ENCODE measurements around the gene PPIE. TPM values are rescaled to one million over a fixed set of nuclear protein-coding genes. Genes with fewer than 3 reads are reported as not detected.

PPIE gene
- total and polyA plus RNA-seq, 2 of the 13 experiments (the other 11 are each of a cell fraction or from before 2014, with no cell fraction given): 15.3 to 26.3 TPM

- TF ChIP-seq ZNF512 (CRISPR knock-in tag; IDR thresholded peaks at IDR 0.05) (no peak), AHR (CRISPR knock-in tag; IDR thresholded peaks at IDR 0.05) (no peak)
Measured at GRCh38 chr1:39779137-39779536, 40.5 kb downstream of the PPIE start (continued).

GRCh38 chr1:39779821-39780220 is 41.1 kb downstream of the PPIE start:
- H3K36me3 ChIP-seq (replicated peaks in 1 of 2; ENCODE audit: control insufficient read depth in 1 of 2, insufficient read depth in 2 of 2, low read length in 2 of 2): no peaks in the 10 kb centered on the region
- H3K9ac ChIP-seq (ENCODE audit: insufficient read depth, low read depth, low read length): no peak overlapping the region
- in situ Hi-C loops (cut with HindIII; ENCODE audit: extremely low pct_ligation_motif_present, low pct_unique_long_range_greater_than_20kb): no loop called here
- no peak overlapping the region for H3K27ac ChIP-seq (ENCODE audit: extremely low read length, insufficient read depth, low read length)
- 78% methylated on average over 5 of the region's 5 CpGs for WGBS (ENCODE audit: low lambda C conversion rate)
- H3K4me3 ChIP-seq (replicated peaks in 1 of 3; ENCODE audit: insufficient read depth in 1 of 3, low read depth in 2 of 3, low read length in 3 of 3): no peak overlapping the region
- intact Hi-C loops (cut with micrococcal nuclease; ENCODE audit: unreplicated experiment): no loop called here
- no peak overlapping the region for H2AFZ ChIP-seq (ENCODE audit: low read length)
- H3K79me2 ChIP-seq (ENCODE audit: insufficient read depth, low read length): no peaks in the 10 kb centered on the region
- H3K27me3 ChIP-seq (ENCODE audit: control insufficient read depth in 1 of 2, insufficient read depth in 2 of 2, low read length in 2 of 2): no peaks in the 10 kb centered on the region
- no peaks in the 10 kb centered on the region for H3K9me3 ChIP-seq (ENCODE audit: low read length)
- no peak for ATAC-seq
- ChIA-PET CTCF (ENCODE audit: low intra/inter-chr PET ratio, low total read pairs) (no interaction called here), POLR2A (no interaction called here)
- H3K4me1 ChIP-seq (ENCODE audit: insufficient read depth, low read length): peaks cover 10% of the 10 kb centered on the region; the same call in 1 of the 2 replicates
- no peak for FAIRE-seq
- no peaks in the 10 kb centered on the region for H4K20me1 ChIP-seq (ENCODE audit: insufficient read depth, low read length)
- no TSS peak for BruUV-seq (replicated peaks)
- no peak overlapping the region for H3K4me2 ChIP-seq (ENCODE audit: low read depth, low read length)
- DNase-seq (ENCODE audit: low spot score): no peak
- no peak for TF ChIP-seq HNRNPL (IDR thresholded peaks at IDR 0.05; ENCODE audit: low read depth, low read length)
- no peak for TF ChIP-seq HMG20A (CRISPR knock-in tag; IDR thresholded peaks at IDR 0.05; ENCODE audit: borderline replicate concordance)
- TF ChIP-seq ZNF800 (CRISPR knock-in tag; IDR thresholded peaks at IDR 0.05): no peak
- no peak for TF ChIP-seq ZNF788 (CRISPR knock-in tag; IDR thresholded peaks at IDR 0.05; ENCODE audit: borderline replicate concordance)
- no peak for TF ChIP-seq ZNF597 (CRISPR knock-in tag; IDR thresholded peaks at IDR 0.05)
- TF ChIP-seq ZKSCAN5 (CRISPR knock-in tag; IDR thresholded peaks at IDR 0.05): no peak
- no peak for TF ChIP-seq IKZF5 (CRISPR knock-in tag; IDR thresholded peaks at IDR 0.05)
- no peak for TF ChIP-seq ZNF619 (CRISPR knock-in tag; IDR thresholded peaks at IDR 0.05)
- TF ChIP-seq ZNF337 (CRISPR knock-in tag; IDR thresholded peaks at IDR 0.05; ENCODE audit: borderline replicate concordance, low read depth): no peak
- no peak for TF ChIP-seq SRSF1 (optimal IDR thresholded peaks at IDR 0.05; ENCODE audit: low read depth, low read length)
- TF ChIP-seq ZNF232 (CRISPR knock-in tag; IDR thresholded peaks at IDR 0.05; ENCODE audit: borderline replicate concordance): no peak
- TF ChIP-seq ZNF234 (CRISPR knock-in tag; conservative IDR thresholded peaks at IDR 0.05): no peak
- no peak for TF ChIP-seq GATA4 (IDR thresholded peaks at IDR 0.05; ENCODE audit: borderline replicate concordance, low read depth)
- TF ChIP-seq CCAR2 (optimal IDR thresholded peaks at IDR 0.05; ENCODE audit: low read depth, low read length): no peak
- no peak for TF ChIP-seq ZNF691 (CRISPR knock-in tag; IDR thresholded peaks at IDR 0.05; ENCODE audit: borderline replicate concordance, low read depth)
- no peak for TF ChIP-seq ZNF333 (CRISPR knock-in tag; IDR thresholded peaks at IDR 0.05; ENCODE audit: borderline replicate concordance)
